HG03469 (cell line): Measurements from ENCODE around the gene FAM20C.
"Not testable (repeated sequence)": the region's sequence is repeated elsewhere in the genome, so short reads cannot be mapped to it uniquely, and the experiment has no call there.

Experiments
- ATAC-seq: cut with Tn5 transposase; IDR thresholded peaks from one replicate; pipeline ENCODE4 v1.9.1; 2021; ENCODE audit warnings: mild to moderate bottlenecking, moderate library complexity, moderate number of reproducible peaks; ENCODE audit not compliant: unreplicated experiment

FAM20C gene

DNA sequence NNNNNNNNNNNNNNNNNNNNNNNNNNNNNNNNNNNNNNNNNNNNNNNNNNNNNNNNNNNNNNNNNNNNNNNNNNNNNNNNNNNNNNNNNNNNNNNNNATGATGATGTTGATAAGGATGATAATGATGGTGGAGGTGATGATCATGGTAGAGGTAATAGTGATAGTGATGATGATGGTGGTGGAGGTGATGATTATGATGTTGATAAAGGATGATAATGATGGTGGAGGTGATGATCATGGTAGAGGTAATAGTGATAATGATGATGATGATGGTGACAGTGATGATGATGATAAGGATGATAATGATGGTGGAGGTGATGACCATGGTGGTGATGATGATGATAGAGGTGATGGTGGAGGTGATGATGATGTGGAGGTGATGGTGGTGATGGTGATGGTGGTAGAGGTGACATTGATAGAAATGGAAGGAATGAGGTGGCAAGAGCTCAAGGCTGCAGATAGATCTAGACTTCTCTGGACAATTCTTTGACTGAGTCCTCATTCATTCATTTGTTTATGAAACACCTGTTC is 47.8 kb downstream of the FAM20C start:
- no peak for ATAC-seq

GRCh38 chr7:240887-241421 is 48.6 kb downstream of the FAM20C start:
- no peak for ATAC-seq

DNA sequence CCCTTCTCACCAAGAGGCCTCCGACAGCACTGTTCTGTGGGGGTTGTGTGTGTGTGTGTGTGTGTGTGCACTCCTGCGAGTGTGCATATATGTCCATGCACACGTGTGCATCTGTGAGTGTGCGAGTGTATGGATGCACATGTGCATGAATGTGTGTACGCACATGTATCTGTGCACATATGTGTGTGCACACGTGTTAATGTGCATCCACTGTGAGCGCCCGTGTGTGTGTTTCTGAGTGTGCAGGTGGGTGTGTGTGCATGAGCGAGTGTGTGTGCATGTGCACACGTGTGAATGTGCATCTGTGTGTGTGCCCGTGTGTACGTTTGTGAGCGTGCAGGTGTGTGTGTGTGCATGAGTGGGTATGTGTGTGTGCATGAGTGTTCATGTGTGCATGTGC is 49.1 kb downstream of the FAM20C start:
- ATAC-seq, result no peak

- not testable (repeated sequence) for ATAC-seq
These were observed 50.6 kb downstream of the FAM20C start for GRCh38 chr7:242826-243579.

GRCh38 chr7:243580-243978 is 51.2 kb downstream of the FAM20C start:
- not testable (repeated sequence) for ATAC-seq

GRCh38 chr7:244974-245373 is 52.6 kb downstream of the FAM20C start:
- no peak for ATAC-seq

- no peak for ATAC-seq
These were observed 53.4 kb downstream of the FAM20C start for GRCh38 chr7:245574-246295.

- no peak for ATAC-seq
These were observed 54.1 kb downstream of the FAM20C start for GRCh38 chr7:246451-246850.

DNA sequence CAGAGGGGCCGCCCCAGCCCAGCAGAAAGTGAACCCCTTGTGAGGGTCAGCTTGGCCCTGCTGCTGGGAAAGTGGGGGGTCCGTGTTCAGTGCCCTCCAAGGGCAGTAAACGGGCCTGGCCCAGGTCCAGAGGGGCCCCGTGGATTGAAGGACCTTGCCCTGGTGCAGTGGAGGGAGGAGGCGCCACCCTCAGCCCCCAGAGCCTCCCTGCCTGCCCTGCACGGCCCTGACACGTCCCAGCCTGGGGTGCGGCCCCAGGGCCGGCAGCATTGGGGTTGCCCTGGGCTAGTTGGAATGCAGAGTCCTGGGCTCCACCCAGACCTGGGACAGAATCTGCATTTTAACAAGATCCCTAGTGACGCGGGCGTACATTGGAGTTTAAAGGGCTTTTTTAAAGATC is 54.8 kb downstream of the FAM20C start:
- no peak for ATAC-seq

GRCh38 chr7:247636-248035 is 55.3 kb downstream of the FAM20C start:
- no peak for ATAC-seq

GRCh38 chr7:248732-249435 is 56.5 kb downstream of the FAM20C start:
- ATAC-seq, result no peak

GRCh38 chr7:249989-250388 is 57.6 kb downstream of the FAM20C start:
- ATAC-seq, result no peak

DNA sequence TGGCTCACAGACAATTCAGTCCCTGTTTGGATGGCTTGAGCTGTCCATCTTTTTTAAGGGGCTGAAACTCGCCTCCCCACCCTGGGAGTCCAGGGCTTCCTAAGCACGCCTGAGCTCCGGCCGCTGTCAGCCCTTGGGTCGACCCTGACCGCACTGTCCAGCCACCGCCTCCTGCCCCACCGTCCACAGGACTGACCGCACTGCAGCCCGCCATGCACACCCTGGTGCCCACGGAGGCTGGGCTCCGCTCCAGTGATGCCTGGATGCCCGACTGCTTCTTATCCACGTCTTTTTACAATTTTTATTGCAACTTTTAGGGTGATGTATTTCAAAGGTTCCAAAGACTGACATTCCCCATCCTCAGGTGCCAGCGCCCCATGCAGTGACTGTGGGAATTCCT is 58.2 kb downstream of the FAM20C start:
- no peak for ATAC-seq

GRCh38 chr7:251005-251404 is 58.6 kb downstream of the FAM20C start:
- ATAC-seq, result no peak

DNA sequence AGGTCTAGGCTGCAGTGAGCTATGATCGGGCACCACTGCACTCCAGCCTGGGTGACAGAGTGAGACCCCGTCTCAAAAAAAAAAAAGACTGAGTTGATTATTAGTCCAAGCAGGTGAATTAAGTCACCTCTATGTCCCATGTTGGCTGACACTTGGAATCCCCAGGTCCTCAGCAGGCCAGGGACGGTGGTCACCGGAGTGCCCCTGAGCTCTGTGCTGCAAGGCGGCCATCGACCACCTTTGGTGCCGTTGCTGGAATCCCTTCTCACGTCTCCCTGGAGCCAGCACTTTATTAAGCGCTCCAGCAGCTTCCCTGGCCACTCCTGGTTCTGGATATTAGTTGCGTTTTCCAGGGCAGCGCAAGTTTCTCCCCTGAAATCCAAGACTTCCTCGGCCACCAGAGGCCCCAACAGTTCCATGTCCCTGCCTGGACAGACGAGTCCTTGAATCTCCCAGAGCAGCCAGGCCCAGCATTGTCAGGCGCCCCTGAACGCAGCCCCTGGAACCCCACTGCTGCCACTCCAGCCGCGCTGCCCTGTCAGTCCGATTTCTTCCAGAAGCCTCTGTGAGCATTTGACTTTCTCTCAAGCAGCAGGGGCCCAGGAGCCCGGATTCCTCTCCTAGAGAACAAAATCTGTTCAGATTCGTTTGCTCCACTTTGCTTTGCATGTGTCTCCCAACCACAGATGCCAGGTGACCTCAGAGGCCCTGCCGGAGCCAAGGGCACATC is 59.2 kb downstream of the FAM20C start:
- no peak for ATAC-seq

DNA sequence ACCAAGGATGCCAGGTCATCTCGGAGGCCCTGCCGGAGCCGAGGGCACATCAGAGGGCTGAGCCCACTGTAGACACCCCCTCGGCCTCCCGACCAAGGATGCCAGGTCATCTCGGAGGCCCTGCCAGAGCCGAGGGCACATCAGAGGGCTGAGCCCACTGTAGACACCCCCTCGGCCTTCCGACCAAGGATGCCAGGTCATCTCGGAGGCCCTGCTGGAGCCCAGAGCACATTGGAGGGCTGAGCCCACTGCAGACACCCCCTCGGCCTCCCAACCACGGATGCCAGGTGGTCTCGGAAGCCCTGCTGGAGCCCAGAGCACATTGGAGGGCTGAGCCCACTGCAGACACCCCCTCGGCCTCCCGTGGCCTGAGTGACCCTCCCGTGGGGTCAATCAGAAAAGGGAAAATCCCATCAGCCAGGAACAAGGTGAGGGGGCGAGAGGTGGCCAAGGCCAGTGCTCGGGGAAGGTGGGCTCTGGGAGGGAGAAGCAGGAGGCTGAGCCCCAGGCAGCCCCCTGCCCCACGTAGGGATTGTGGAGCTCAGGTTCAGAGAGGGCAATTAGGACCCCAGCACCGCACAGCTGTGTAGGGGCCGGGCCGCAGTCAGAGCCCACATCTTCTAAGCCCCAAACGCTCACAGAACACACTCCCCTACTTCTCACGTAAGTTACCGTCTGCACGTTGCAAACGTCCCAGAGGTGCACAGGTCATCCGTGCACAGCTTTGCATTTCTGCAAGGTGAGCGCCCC is 60.0 kb downstream of the FAM20C start:
- no peak for ATAC-seq

GRCh38 chr7:252981-253380 is 60.6 kb downstream of the FAM20C start:
- ATAC-seq, result no peak

DNA sequence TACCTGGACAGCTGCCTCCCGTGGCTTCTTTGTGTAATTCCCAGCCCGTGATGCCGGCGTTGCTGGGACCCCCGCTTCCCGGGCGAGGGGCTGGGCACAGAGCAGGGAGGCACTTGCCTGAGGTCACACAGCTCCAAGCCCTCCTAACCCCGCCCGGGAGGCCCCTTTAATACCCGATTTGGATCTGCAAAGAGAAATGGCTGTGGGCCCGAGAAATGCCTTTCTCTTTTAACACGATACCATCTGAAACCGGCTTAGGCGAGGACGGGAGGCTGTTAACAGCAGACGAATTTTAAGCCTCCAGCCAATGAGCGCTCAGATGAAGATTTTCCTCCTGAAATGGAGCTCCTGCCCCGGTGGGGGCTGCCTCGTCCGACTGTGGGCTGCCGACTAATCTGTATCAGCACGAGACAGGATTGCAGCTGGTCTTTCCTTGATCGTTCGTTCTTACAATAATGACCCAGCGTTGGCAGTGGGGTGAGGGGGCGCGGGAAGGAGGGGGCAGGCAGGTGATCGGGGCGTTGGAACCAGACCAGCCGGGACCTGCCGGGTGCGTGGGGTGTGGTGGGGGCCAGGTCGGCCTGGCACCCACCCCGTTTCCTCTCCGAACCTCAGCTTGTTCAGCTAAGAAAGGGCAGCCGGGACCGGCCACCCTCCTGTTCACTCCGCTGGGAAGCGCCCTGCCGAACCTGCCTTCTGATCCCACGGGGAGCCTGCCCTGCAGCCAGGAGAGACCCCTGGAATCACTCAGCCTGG is 61.4 kb downstream of the FAM20C start:
- no peak for ATAC-seq

GRCh38 chr7:254337-255037 is 62.1 kb downstream of the FAM20C start:
- no peak for ATAC-seq
